ENCODE data around the gene HRG.
"Not testable (repeated sequence)": the region's sequence is repeated elsewhere in the genome, so short reads cannot be mapped to it uniquely, and the experiment has no call there.

The HRG gene

DNA sequence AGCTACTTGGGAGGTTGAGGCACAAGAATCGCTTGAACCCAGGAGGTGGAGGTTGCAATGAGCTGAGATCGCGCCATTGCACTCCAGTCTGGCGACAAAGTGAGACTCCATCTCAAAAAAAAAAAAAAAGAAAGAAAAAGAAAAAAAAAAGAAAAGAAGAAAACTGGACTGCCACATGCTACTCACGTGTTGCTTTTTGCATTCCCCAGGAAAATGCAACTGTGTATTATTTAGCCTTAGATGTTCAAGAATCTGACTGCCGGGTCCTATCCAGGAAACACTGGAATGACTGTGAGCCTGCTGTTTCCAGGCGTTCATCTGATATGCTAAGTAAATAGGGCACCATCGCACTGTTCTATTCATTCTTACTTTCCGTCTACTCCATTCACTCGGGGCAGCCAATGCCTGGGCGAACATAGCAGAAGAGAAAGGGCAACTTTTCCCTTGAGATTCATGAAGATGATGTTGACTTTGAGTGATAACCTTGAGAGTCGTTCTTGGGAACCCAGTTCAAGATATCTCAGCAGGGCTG, 21.4 kb downstream of the HRG start:
- peaks cover 8% of the 10 kb centered on the region for H3K9me3 ChIP-seq (ENCODE audit: control insufficient read depth, insufficient read depth, low read length)
- no peak overlapping the region for H3K4me3 ChIP-seq (ENCODE audit: low read length)
- no peaks in the 10 kb centered on the region for H3K36me3 ChIP-seq (ENCODE audit: control insufficient read depth, low read length)
- TF ChIP-seq, protein P1, sequence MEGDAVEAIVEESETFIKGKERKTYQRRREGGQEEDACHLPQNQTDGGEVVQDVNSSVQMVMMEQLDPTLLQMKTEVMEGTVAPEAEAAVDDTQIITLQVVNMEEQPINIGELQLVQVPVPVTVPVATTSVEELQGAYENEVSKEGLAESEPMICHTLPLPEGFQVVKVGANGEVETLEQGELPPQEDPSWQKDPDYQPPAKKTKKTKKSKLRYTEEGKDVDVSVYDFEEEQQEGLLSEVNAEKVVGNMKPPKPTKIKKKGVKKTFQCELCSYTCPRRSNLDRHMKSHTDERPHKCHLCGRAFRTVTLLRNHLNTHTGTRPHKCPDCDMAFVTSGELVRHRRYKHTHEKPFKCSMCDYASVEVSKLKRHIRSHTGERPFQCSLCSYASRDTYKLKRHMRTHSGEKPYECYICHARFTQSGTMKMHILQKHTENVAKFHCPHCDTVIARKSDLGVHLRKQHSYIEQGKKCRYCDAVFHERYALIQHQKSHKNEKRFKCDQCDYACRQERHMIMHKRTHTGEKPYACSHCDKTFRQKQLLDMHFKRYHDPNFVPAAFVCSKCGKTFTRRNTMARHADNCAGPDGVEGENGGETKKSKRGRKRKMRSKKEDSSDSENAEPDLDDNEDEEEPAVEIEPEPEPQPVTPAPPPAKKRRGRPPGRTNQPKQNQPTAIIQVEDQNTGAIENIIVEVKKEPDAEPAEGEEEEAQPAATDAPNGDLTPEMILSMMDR (IDR thresholded peaks at IDR 0.05; ENCODE audit: low read depth, low read length, poor library complexity, severe bottlenecking), result no peak
- TF ChIP-seq EZH2phosphoT487 (IDR thresholded peaks at IDR 0.05; ENCODE audit: borderline replicate concordance, low read length), result no peak
- H3K27me3 ChIP-seq (ENCODE audit: control insufficient read depth, low read length), result peaks cover 11% of the 10 kb centered on the region; the same call in 1 of the 2 replicates
- no peaks in the 10 kb centered on the region for H3K4me1 ChIP-seq (ENCODE audit: control insufficient read depth, low read length)
- no peaks in the 10 kb centered on the region for H3K79me2 ChIP-seq (ENCODE audit: control insufficient read depth, low read length)
- H3F3A ChIP-seq (ENCODE audit: control insufficient read depth, insufficient read depth), result no peaks in the 10 kb centered on the region
- H4K20me1 ChIP-seq (ENCODE audit: control insufficient read depth, insufficient read depth, low read depth, low read length), result no peaks in the 10 kb centered on the region
- H3K27ac ChIP-seq (ENCODE audit: low read depth, low read length), result no peak overlapping the region
- no peak overlapping the region for H3K4me2 ChIP-seq (ENCODE audit: low read length)
- H3K9me2 ChIP-seq (replicated peaks; ENCODE audit: control insufficient read depth, low read length), result no peaks in the 10 kb centered on the region

DNA sequence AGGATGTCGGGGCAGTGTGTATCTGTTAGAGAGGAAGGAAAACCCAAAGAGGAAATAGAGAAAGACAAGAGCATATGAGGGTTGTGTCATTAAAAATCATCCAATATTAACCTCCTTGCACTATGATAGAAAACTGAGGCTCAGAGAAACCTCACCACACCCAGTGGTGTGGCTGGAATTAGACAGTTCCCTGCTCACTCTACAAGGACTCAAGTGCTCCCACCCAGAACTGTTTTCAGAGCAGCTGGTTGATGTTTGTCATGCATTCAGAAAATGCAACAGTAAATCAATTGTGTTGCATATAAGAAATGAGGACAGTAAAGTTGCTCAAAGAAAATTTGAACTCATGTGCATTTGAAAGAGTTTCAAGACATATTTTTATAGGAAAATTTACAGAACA, 24.5 kb downstream of the HRG start:
- H3K27me3 ChIP-seq (ENCODE audit: control insufficient read depth, low read length), result peaks cover 12% of the 10 kb centered on the region; the same call in 1 of the 2 replicates
- not testable (repeated sequence) for H3F3A ChIP-seq (ENCODE audit: control insufficient read depth, insufficient read depth); H3K9me2 ChIP-seq (replicated peaks; ENCODE audit: control insufficient read depth, low read length); H3K4me2 ChIP-seq (ENCODE audit: low read length); H3K9me3 ChIP-seq (ENCODE audit: control insufficient read depth, insufficient read depth, low read length); H4K20me1 ChIP-seq (ENCODE audit: control insufficient read depth, insufficient read depth, low read depth, low read length); H3K4me1 ChIP-seq (ENCODE audit: control insufficient read depth, low read length); H3K79me2 ChIP-seq (ENCODE audit: control insufficient read depth, low read length); H3K4me3 ChIP-seq (ENCODE audit: low read length); H3K36me3 ChIP-seq (ENCODE audit: control insufficient read depth, low read length); H3K27ac ChIP-seq (ENCODE audit: low read depth, low read length)

DNA sequence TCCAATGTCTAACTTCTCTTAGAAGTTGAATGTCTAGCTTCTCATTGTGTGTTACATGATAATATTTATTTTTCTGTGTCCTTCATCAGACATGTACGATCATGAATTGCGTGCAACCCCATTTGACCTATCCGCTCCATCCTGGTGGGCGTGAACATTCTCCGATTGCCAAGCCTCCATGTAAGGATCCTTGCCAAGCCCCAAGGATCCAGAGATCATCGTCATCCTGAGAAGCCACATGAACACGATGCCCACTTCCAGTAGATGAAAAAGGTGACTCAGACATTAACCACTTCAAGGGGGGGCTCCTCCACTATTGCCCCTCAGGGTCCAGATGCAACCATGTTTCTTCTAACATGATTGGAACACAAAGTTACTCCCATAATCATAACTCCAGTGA, 25.9 kb downstream of the HRG start:
- Histone ChIP-seq H3K36me3 (ENCODE audit: control insufficient read depth, low read length) (no peaks in the 10 kb centered on the region), H3K4me3 (ENCODE audit: low read length) (no peak overlapping the region), H4K20me1 (ENCODE audit: control insufficient read depth, insufficient read depth, low read depth, low read length) (no peaks in the 10 kb centered on the region), H3K9me3 (ENCODE audit: control insufficient read depth, insufficient read depth, low read length) (no peaks in the 10 kb centered on the region), H3K27ac (ENCODE audit: low read depth, low read length) (no peak overlapping the region), H3K27me3 (ENCODE audit: control insufficient read depth, low read length) (peaks cover 12% of the 10 kb centered on the region; the same call in 1 of the 2 replicates), H3K79me2 (ENCODE audit: control insufficient read depth, low read length) (no peaks in the 10 kb centered on the region), H3K4me1 (ENCODE audit: control insufficient read depth, low read length) (no peaks in the 10 kb centered on the region), H3F3A (ENCODE audit: control insufficient read depth, insufficient read depth) (no peaks in the 10 kb centered on the region), H3K4me2 (ENCODE audit: low read length) (no peak overlapping the region), H3K9me2 (replicated peaks; ENCODE audit: control insufficient read depth, low read length) (no peaks in the 10 kb centered on the region)
- TF ChIP-seq EZH2phosphoT487 (IDR thresholded peaks at IDR 0.05; ENCODE audit: borderline replicate concordance, low read length), result no peak

DNA sequence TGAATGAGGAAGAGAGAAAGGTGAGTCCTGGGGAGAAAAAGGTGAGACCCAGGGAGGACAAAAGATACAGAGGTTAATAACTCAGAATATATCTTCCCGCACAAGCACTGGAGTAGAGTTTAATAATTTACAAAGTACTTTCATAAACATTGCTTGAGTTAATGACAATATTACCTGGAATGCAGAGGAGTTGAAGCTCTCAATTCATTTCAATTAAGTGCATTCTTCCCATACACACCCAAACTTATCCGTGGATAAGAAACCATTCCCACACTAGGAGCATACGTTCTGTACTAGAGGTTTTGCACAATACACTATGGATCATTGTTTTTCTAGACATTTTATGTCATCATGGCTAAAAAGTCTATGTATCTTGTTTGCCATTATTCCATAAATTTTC, 28.0 kb downstream of the HRG start:
- H3K27ac ChIP-seq (ENCODE audit: low read depth, low read length), result no peak overlapping the region
- no peaks in the 10 kb centered on the region for H4K20me1 ChIP-seq (ENCODE audit: control insufficient read depth, insufficient read depth, low read depth, low read length)
- H3K79me2 ChIP-seq (ENCODE audit: control insufficient read depth, low read length), result no peaks in the 10 kb centered on the region
- no peaks in the 10 kb centered on the region for H3K36me3 ChIP-seq (ENCODE audit: control insufficient read depth, low read length)
- H3K9me3 ChIP-seq (ENCODE audit: control insufficient read depth, insufficient read depth, low read length), result no peaks in the 10 kb centered on the region
- no peaks in the 10 kb centered on the region for H3K4me1 ChIP-seq (ENCODE audit: control insufficient read depth, low read length)
- no peaks in the 10 kb centered on the region for H3K9me2 ChIP-seq (replicated peaks; ENCODE audit: control insufficient read depth, low read length)
- peaks cover 12% of the 10 kb centered on the region; the same call in 1 of the 2 replicates for H3K27me3 ChIP-seq (ENCODE audit: control insufficient read depth, low read length)
- no peak overlapping the region for H3K4me2 ChIP-seq (ENCODE audit: low read length)
- no peak overlapping the region for H3K4me3 ChIP-seq (ENCODE audit: low read length)
- TF ChIP-seq, protein P1 (IDR thresholded peaks at IDR 0.05; ENCODE audit: low read depth, low read length, poor library complexity, severe bottlenecking), result no peak
- no peak for TF ChIP-seq EZH2phosphoT487 (IDR thresholded peaks at IDR 0.05; ENCODE audit: borderline replicate concordance, low read length)
- H3F3A ChIP-seq (ENCODE audit: control insufficient read depth, insufficient read depth), result no peaks in the 10 kb centered on the region

Measured in DOHH2 (cell line).